Astrocyte (in vitro differentiated cells and primary cell): ENCODE results near the gene ARVCF. TPM values are rescaled to one million over a fixed set of nuclear protein-coding genes. Genes with fewer than 3 reads are reported as not detected.
A peak's percentile ranks its signal among the peaks of the same experiment; 100 is the strongest.

Experiments used
- DNase-seq: peaks from one replicate; pipeline ENCODE4 v3.0.0-alpha.2; 2010; ENCODE audit warnings: low read depth
- FAIRE-seq: peaks from 2 replicates; lab custom pipeline; 2011; peaks lifted over from hg19 to GRCh38; lab: Jason Lieb, UNC
- H2AFZ ChIP-seq: 2 replicates; pipeline ENCODE4 v1.6.0; 2012; ENCODE audit warnings: low read depth, low read length, inconsistent platforms
- H3K27ac ChIP-seq: 2 replicates; pipeline ENCODE4 v1.5.1; 2011; ENCODE audit warnings: low read depth, low read length, inconsistent platforms
- H3K27me3 ChIP-seq: 2 replicates; pipeline ENCODE4 v1.6.0; 2011; ENCODE audit warnings: low read length, inconsistent platforms; ENCODE audit not compliant: insufficient read depth
- H3K36me3 ChIP-seq: 2 replicates; pipeline ENCODE4 v1.5.1; 2011; ENCODE audit warnings: low read length, inconsistent platforms; ENCODE audit not compliant: insufficient read depth
- H3K4me1 ChIP-seq: 2 replicates; pipeline ENCODE4 v1.5.1; 2011; ENCODE audit warnings: low read length, inconsistent platforms; ENCODE audit not compliant: insufficient read depth
- H3K4me2 ChIP-seq: 2 replicates; pipeline ENCODE4 v1.6.0; 2012; ENCODE audit warnings: low read length, inconsistent platforms
- H3K4me3 ChIP-seq: 2 replicates; pipeline ENCODE4 v1.5.1; 2011; ENCODE audit warnings: low read depth, mild to moderate bottlenecking, low read length, inconsistent platforms; ENCODE audit not compliant: insufficient read depth
- H3K79me2 ChIP-seq: 2 replicates; pipeline ENCODE4 v1.6.0; 2012; ENCODE audit warnings: mild to moderate bottlenecking, low read length, inconsistent platforms; ENCODE audit not compliant: insufficient read depth
- H3K9ac ChIP-seq: 2 replicates; pipeline ENCODE4 v1.6.0; 2012; ENCODE audit warnings: mild to moderate bottlenecking, low read length, inconsistent platforms
- H3K9me3 ChIP-seq: 2 replicates; pipeline ENCODE4 v1.5.1; 2012; ENCODE audit warnings: low read depth, mild to moderate bottlenecking, low read length, inconsistent platforms; ENCODE audit not compliant: insufficient read depth
- H4K20me1 ChIP-seq: 2 replicates; pipeline ENCODE4 v1.6.0; 2012; ENCODE audit warnings: low read length, inconsistent platforms; ENCODE audit not compliant: insufficient read depth
- H3K27ac Mint-ChIP-seq: one replicate; pipeline ENCODE4 v1.8.0; 2021; ENCODE audit warnings: mild to moderate bottlenecking, mixed read lengths; ENCODE audit not compliant: unreplicated experiment
- H3K27me3 Mint-ChIP-seq: one replicate; pipeline ENCODE4 v1.8.0; 2021; ENCODE audit warnings: low read depth, mixed read lengths; ENCODE audit not compliant: unreplicated experiment
- H3K36me3 Mint-ChIP-seq: one replicate; pipeline ENCODE4 v1.8.0; 2021; ENCODE audit warnings: low read depth, mixed read lengths; ENCODE audit not compliant: unreplicated experiment
- H3K4me1 Mint-ChIP-seq: one replicate; pipeline ENCODE4 v1.8.0; 2021; ENCODE audit warnings: low read depth, mixed read lengths; ENCODE audit not compliant: unreplicated experiment
- H3K4me3 Mint-ChIP-seq: one replicate; pipeline ENCODE4 v1.8.0; 2021; ENCODE audit warnings: mild to moderate bottlenecking, moderate library complexity, mixed read lengths; ENCODE audit not compliant: unreplicated experiment
- H3K9me3 Mint-ChIP-seq: one replicate; pipeline ENCODE4 v1.8.0; 2021; ENCODE audit warnings: mild to moderate bottlenecking, mixed read lengths; ENCODE audit not compliant: unreplicated experiment
- EZH2 ChIP-seq: IDR thresholded peaks from 2 replicates; pipeline ENCODE4 v1.6.1; 2012; ENCODE audit warnings: mild to moderate bottlenecking, low read length, inconsistent platforms; ENCODE audit not compliant: insufficient read depth
- total RNA-seq: library from RNA; stranded (reverse); gene quantifications from 2 replicates; pipeline ENCODE4 v1.2.1, GENCODE V29; 2021
- TF ChIP-seq, protein P1 (sequence below): IDR thresholded peaks from 2 replicates; pipeline ENCODE4 v1.5.1; 2011; ENCODE audit warnings: low read depth, mild to moderate bottlenecking, inconsistent platforms, low read length, moderate library complexity; ENCODE audit not compliant: insufficient read depth

ARVCF gene
- total RNA-seq, 1 donor from 2014 or later: 17.9 TPM

DNA sequence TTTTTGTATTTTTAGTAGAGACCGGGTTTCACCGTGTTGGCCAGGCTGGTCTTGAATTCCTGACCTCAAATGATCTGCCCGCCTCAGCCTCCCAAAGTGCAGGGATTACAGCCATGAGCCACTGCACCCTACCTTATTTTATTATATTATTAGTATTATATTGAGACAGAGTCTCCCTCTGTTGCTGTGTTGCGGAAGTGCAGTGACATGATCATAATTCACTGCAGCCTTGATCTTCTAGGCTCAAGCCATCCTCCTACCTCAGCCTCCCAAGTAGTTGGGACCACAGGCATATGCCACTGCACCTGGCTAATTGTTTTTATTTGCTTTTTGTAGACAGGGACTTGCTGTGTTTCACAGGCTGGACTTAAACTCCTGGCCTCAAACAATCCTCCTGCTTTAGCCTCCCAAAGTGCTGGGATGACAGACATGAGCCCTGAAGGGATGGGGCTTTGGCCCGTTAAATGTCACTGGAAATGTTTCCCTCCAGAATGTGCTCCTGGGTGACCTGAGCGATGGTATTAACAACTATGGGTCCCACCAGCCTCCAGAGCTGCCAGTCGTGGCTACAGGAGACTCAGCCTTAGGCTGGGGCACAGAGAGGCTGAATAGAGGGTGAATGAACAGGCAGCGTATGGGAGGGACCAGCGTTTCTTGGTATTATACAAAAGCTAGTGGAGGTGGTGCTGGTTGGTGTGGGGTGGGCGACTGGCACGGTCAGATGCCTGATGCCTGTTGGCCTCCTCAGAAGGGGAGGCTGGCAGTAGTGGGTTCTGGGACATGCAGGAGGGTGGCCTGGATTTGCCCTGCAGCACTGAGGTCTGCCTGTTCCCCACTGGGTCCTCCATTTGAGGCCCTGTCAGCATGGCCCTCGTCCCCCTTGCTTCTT lies 11.6 kb upstream of the ARVCF start:
- Mint-ChIP-seq H3K9me3 (no peaks in the 10 kb centered on the region), H3K4me1 (no peaks in the 10 kb centered on the region), H3K4me3 (no peak overlapping the region), H3K27ac (no peak overlapping the region), H3K27me3 (no peaks in the 10 kb centered on the region), H3K36me3 (peaks cover 4% of the 10 kb centered on the region)
- DNase-seq (no peak), FAIRE-seq (no peak)
- Histone ChIP-seq H3K4me3 (no peak overlapping the region), H3K27me3 (no peaks in the 10 kb centered on the region), H3K36me3 (no peaks in the 10 kb centered on the region), H2AFZ (no peak overlapping the region), H3K9me3 (no peaks in the 10 kb centered on the region), H3K9ac (no peak overlapping the region), H3K4me2 (no peak overlapping the region), H3K27ac (no peak overlapping the region), H3K4me1 (no peaks in the 10 kb centered on the region), H3K79me2 (peaks cover 34% of the 10 kb centered on the region), H4K20me1 (peaks cover 73% of the 10 kb centered on the region)
- no peak for TF ChIP-seq EZH2
- TF ChIP-seq, protein P1, sequence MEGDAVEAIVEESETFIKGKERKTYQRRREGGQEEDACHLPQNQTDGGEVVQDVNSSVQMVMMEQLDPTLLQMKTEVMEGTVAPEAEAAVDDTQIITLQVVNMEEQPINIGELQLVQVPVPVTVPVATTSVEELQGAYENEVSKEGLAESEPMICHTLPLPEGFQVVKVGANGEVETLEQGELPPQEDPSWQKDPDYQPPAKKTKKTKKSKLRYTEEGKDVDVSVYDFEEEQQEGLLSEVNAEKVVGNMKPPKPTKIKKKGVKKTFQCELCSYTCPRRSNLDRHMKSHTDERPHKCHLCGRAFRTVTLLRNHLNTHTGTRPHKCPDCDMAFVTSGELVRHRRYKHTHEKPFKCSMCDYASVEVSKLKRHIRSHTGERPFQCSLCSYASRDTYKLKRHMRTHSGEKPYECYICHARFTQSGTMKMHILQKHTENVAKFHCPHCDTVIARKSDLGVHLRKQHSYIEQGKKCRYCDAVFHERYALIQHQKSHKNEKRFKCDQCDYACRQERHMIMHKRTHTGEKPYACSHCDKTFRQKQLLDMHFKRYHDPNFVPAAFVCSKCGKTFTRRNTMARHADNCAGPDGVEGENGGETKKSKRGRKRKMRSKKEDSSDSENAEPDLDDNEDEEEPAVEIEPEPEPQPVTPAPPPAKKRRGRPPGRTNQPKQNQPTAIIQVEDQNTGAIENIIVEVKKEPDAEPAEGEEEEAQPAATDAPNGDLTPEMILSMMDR: peak; percentile 17

DNA sequence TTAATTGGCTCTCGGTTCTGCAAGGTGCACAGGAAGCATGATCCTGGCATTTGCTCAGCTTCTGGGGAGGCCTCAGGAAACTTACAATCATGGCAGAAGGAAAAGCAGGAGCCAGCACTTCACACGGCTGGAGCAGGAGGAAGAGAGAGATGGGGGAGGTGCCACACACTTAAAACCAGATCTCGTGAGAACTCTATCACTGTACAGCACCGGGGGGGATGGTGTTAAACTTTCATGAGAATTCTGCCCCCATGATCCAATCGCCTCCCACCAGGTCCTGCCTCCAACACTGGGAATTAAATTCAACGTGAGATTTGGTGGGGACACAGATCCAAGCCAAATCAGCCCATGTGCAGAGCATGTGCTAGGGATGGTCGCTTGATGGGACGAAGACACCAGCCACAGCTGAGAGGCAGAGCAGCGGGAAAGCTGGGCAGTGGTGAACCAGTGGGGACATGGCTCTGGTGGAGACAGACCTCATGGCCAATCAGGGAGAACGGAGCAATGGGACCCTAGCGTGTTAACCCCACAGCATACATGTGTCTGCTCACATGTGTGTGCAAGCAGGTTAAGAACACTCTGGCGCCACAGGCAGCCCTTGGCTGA lies 10.5 kb upstream of the ARVCF start:
- Mint-ChIP-seq H3K27ac (no peak overlapping the region), H3K4me3 (no peak overlapping the region), H3K4me1 (no peaks in the 10 kb centered on the region), H3K27me3 (no peaks in the 10 kb centered on the region), H3K9me3 (no peaks in the 10 kb centered on the region), H3K36me3 (peaks cover 4% of the 10 kb centered on the region)
- peaks cover 76% of the 10 kb centered on the region for H4K20me1 ChIP-seq
- no peak for FAIRE-seq
- no peaks in the 10 kb centered on the region for H3K9me3 ChIP-seq
- no peak for TF ChIP-seq EZH2
- TF ChIP-seq, protein P1: no peak
- peaks cover 6% of the 10 kb centered on the region for H3K4me1 ChIP-seq
- no peak overlapping the region for H2AFZ ChIP-seq
- DNase-seq: no peak
- peaks cover 35% of the 10 kb centered on the region for H3K79me2 ChIP-seq
- H3K36me3 ChIP-seq: no peaks in the 10 kb centered on the region
- no peak overlapping the region for H3K4me2 ChIP-seq
- H3K4me3 ChIP-seq: no peak overlapping the region
- no peaks in the 10 kb centered on the region for H3K27me3 ChIP-seq
- H3K9ac ChIP-seq: no peak overlapping the region
- H3K27ac ChIP-seq: no peak overlapping the region
